ENCODE data around the gene TBL1X.

DNA sequence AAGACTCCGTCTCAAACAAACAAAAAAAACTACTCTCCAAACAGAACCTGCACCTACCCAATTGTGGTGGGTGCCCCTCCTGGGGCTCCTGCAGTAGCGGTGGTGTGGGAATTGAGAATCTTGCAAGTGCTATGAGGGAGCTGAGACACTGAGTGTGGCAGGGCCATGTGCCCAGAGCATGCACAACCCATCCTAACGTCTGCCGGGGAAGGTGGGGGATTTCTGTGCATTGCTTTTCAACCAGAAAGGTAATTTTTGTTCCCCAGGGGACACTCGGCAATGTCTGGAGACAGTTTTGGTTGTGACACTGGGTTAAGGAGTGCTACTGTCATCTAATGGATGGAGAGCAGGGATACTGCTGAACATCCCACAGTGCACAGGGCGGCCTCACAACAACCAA is 35.7 kb downstream of the TBL1X start:
- TF ChIP-seq, protein P1, sequence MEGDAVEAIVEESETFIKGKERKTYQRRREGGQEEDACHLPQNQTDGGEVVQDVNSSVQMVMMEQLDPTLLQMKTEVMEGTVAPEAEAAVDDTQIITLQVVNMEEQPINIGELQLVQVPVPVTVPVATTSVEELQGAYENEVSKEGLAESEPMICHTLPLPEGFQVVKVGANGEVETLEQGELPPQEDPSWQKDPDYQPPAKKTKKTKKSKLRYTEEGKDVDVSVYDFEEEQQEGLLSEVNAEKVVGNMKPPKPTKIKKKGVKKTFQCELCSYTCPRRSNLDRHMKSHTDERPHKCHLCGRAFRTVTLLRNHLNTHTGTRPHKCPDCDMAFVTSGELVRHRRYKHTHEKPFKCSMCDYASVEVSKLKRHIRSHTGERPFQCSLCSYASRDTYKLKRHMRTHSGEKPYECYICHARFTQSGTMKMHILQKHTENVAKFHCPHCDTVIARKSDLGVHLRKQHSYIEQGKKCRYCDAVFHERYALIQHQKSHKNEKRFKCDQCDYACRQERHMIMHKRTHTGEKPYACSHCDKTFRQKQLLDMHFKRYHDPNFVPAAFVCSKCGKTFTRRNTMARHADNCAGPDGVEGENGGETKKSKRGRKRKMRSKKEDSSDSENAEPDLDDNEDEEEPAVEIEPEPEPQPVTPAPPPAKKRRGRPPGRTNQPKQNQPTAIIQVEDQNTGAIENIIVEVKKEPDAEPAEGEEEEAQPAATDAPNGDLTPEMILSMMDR (IDR thresholded peaks at IDR 0.05): no peak
- TF ChIP-seq ZFX (IDR thresholded peaks at IDR 0.05; ENCODE audit: borderline replicate concordance): no peak
